Measurements from ENCODE around the gene PAX2.

Gene PAX2

GRCh38 chr10:100739517-100740368 is 5.6 kb upstream of the PAX2 start:
- no peak for DNase-seq (ENCODE audit: low read depth in 2 of 2)

GRCh38 chr10:100740476-100741377 is 4.7 kb upstream of the PAX2 start:
- no peak for DNase-seq (ENCODE audit: low read depth in 2 of 2)

GRCh38 chr10:100741378-100742075 is 3.9 kb upstream of the PAX2 start:
- no peak for DNase-seq (ENCODE audit: low read depth in 2 of 2)

GRCh38 chr10:100742076-100742771 is 3.2 kb upstream of the PAX2 start:
- DNase-seq (ENCODE audit: low read depth in 2 of 2) = no peak

GRCh38 chr10:100742936-100743335 is 2.4 kb upstream of the PAX2 start:
- DNase-seq (ENCODE audit: low read depth in 2 of 2) = no peak

GRCh38 chr10:100743626-100744135 is 1.7 kb upstream of the PAX2 start:
- DNase-seq (ENCODE audit: low read depth in 2 of 2) = no peak

GRCh38 chr10:100744136-100744986 is 1.0 kb upstream of the PAX2 start:
- no peak for DNase-seq (ENCODE audit: low read depth in 2 of 2)

- no peak for DNase-seq (ENCODE audit: low read depth in 2 of 2)
Observed at GRCh38 chr10:100745882-100746783, 751 bp downstream of the PAX2 start.

GRCh38 chr10:100746784-100747455 is 1.5 kb downstream of the PAX2 start:
- DNase-seq (ENCODE audit: low read depth in 2 of 2) = no peak

- no peak for DNase-seq (ENCODE audit: low read depth in 2 of 2)
Observed at GRCh38 chr10:100747456-100748230, 2.3 kb downstream of the PAX2 start.

GRCh38 chr10:100748231-100749058 is 3.1 kb downstream of the PAX2 start:
- no peak for DNase-seq (ENCODE audit: low read depth in 2 of 2)

- DNase-seq (ENCODE audit: low read depth in 2 of 2) = no peak
Observed at GRCh38 chr10:100749059-100749308, 3.6 kb downstream of the PAX2 start.

- no peak for DNase-seq (ENCODE audit: low read depth in 2 of 2)
Observed at GRCh38 chr10:100749309-100750217, 4.2 kb downstream of the PAX2 start.

GRCh38 chr10:100750291-100751210 is 5.2 kb downstream of the PAX2 start:
- DNase-seq (ENCODE audit: low read depth in 2 of 2) = no peak

All from stimulated activated CD8-positive, alpha-beta memory T cell treated with anti-CD3 and anti-CD28 coated beads, Interleukin-2, amount 100 ng/mL, for 48 hours (primary cell).